HEK293 (cell line): ENCODE measurements around the gene ELOVL3.

Source experiments
- OVOL3 ChIP-seq: fragments of 450-650 bp; formaldehyde crosslinking; IDR thresholded peaks from 2 replicates; pipeline ENCODE4 v1.5.1; 2016; ENCODE audit warnings: missing biosample characterization, missing genetic modification characterization
- ZBTB8A ChIP-seq: fragments of 450-650 bp; formaldehyde crosslinking; IDR thresholded peaks from 2 replicates; pipeline ENCODE4 v1.5.1; 2016; ENCODE audit warnings: missing biosample characterization, missing genetic modification characterization
- ZFP37 ChIP-seq: fragments of 450-650 bp; formaldehyde crosslinking; IDR thresholded peaks from 2 replicates; pipeline ENCODE4 v1.5.1; 2016; ENCODE audit warnings: missing biosample characterization, missing genetic modification characterization
- ZFP41 ChIP-seq: fragments of 450-650 bp; formaldehyde crosslinking; IDR thresholded peaks from 2 replicates; pipeline ENCODE4 v1.5.1; 2016; ENCODE audit warnings: missing biosample characterization, missing genetic modification characterization, borderline replicate concordance
- ZFP69B ChIP-seq: fragments of 450-650 bp; formaldehyde crosslinking; IDR thresholded peaks from 2 replicates; pipeline ENCODE4 v1.5.1; 2016; ENCODE audit warnings: missing biosample characterization, missing genetic modification characterization
- ZNF155 ChIP-seq: fragments of 450-650 bp; formaldehyde crosslinking; IDR thresholded peaks from 2 replicates; pipeline ENCODE4 v1.5.1; 2016; ENCODE audit warnings: missing biosample characterization, missing genetic modification characterization
- ZNF174 ChIP-seq: fragments of 450-650 bp; formaldehyde crosslinking; IDR thresholded peaks from 2 replicates; pipeline ENCODE4 v1.5.0; 2017; ENCODE audit warnings: missing biosample characterization, mild to moderate bottlenecking, missing genetic modification characterization
- ZNF19 ChIP-seq: fragments of 450-650 bp; formaldehyde crosslinking; IDR thresholded peaks from 2 replicates; pipeline ENCODE4; 2016; ENCODE audit warnings: missing biosample characterization, missing genetic modification characterization, low read depth
- ZNF2 ChIP-seq: fragments of 450-650 bp; formaldehyde crosslinking; IDR thresholded peaks from 2 replicates; pipeline ENCODE4 v1.5.1; 2016; ENCODE audit warnings: missing biosample characterization, missing genetic modification characterization
- ZNF202 ChIP-seq: fragments of 450-650 bp; formaldehyde crosslinking; IDR thresholded peaks from 2 replicates; pipeline ENCODE4 v1.5.1; 2016; ENCODE audit warnings: missing biosample characterization, missing genetic modification characterization, borderline replicate concordance
- ZNF211 ChIP-seq: fragments of 450-650 bp; formaldehyde crosslinking; IDR thresholded peaks from 2 replicates; pipeline ENCODE4 v1.5.1; 2016; ENCODE audit warnings: low read depth, missing biosample characterization, missing genetic modification characterization
- ZNF221 ChIP-seq: fragments of 450-650 bp; formaldehyde crosslinking; IDR thresholded peaks from 2 replicates; pipeline ENCODE4 v1.5.1; 2017; ENCODE audit warnings: missing biosample characterization, missing genetic modification characterization, borderline replicate concordance
- ZNF354C ChIP-seq: fragments of 450-650 bp; formaldehyde crosslinking; IDR thresholded peaks from 2 replicates; pipeline ENCODE4 v1.5.1; 2016; ENCODE audit warnings: missing biosample characterization, missing genetic modification characterization, low read depth, borderline replicate concordance
- ZNF426 ChIP-seq: fragments of 450-650 bp; formaldehyde crosslinking; IDR thresholded peaks from 2 replicates; pipeline ENCODE4 v1.5.1; 2017; ENCODE audit warnings: missing biosample characterization, missing genetic modification characterization, mild to moderate bottlenecking, inconsistent platforms, moderate library complexity
- ZNF513 ChIP-seq: fragments of 450-650 bp; IDR thresholded peaks from 2 replicates; pipeline ENCODE4 v1.5.1; 2018; ENCODE audit warnings: missing biosample characterization, missing genetic modification characterization
- ZNF514 ChIP-seq: fragments of 450-650 bp; formaldehyde crosslinking; IDR thresholded peaks from 2 replicates; pipeline ENCODE4 v1.5.1; 2016; ENCODE audit warnings: missing biosample characterization, missing genetic modification characterization
- ZNF518A ChIP-seq: fragments of 450-650 bp; formaldehyde crosslinking; conservative IDR thresholded peaks from 2 replicates; pipeline ENCODE4 v1.5.1; 2016; ENCODE audit warnings: low read depth, missing biosample characterization, missing genetic modification characterization
- ZNF76 ChIP-seq: fragments of 450-650 bp; formaldehyde crosslinking; IDR thresholded peaks from 2 replicates; pipeline ENCODE4; 2016; ENCODE audit warnings: low read depth, missing biosample characterization, missing genetic modification characterization, borderline replicate concordance
- ZSCAN5A ChIP-seq: fragments of 450-650 bp; formaldehyde crosslinking; IDR thresholded peaks from 2 replicates; pipeline ENCODE4 v1.5.1; 2016; ENCODE audit warnings: missing biosample characterization, missing genetic modification characterization
- TF ChIP-seq, protein P1 (sequence below): fragments of 450-650 bp; formaldehyde crosslinking; conservative IDR thresholded peaks from 2 replicates; pipeline ENCODE4 v1.5.1; 2016; ENCODE audit warnings: low read depth, missing biosample characterization, missing genetic modification characterization
- TF ChIP-seq, protein P2 (sequence below): fragments of 450-650 bp; formaldehyde crosslinking; IDR thresholded peaks from 2 replicates; pipeline ENCODE4 v1.5.1; 2016; ENCODE audit warnings: missing biosample characterization, missing genetic modification characterization
- TF ChIP-seq, protein P3 (sequence below): fragments of 450-650 bp; formaldehyde crosslinking; IDR thresholded peaks from 2 replicates; pipeline ENCODE4 v1.5.1; 2016; ENCODE audit warnings: missing biosample characterization, missing genetic modification characterization, low read depth
- TF ChIP-seq, protein P4 (sequence below): fragments of 450-650 bp; formaldehyde crosslinking; IDR thresholded peaks from 2 replicates; pipeline ENCODE4 v1.5.1; 2016; ENCODE audit warnings: missing biosample characterization, missing genetic modification characterization

ELOVL3 gene

DNA sequence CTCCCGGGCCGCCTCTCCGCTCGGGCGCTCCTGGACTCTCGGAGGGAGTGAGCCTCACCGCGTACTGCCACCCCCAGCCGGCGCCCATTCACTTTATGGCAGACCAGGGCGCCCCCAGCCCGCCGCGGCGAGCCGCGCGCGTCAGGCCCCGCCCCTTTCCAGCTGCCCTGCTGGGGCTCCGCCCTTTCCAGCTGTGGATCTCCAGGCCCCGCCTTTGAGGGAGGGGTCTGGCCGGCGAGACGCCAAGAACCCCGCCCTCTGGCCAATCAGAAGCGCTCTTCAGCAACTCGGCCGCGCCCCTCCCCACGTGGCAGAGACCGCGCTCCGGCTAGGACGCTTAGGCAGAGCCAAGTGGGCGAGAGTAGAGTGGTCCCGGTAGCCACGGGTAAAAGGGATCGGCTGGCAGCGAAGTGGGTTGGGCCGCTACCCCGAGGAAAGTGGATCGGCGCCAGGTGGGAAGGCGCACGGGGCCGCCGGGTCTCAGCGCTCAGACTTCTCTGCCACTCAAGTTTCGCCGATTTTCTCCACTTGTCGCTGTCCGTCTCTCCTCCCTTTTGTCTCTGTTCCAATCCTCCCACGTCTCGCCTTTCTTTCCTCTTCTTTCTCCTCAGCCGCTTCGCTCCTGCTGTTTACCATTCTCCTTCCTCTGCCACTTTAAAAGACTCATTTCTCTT is 15.5 kb downstream of the ELOVL3 start, which contains the start of gene PITX3 (continued):
- TF ChIP-seq, protein P1, sequence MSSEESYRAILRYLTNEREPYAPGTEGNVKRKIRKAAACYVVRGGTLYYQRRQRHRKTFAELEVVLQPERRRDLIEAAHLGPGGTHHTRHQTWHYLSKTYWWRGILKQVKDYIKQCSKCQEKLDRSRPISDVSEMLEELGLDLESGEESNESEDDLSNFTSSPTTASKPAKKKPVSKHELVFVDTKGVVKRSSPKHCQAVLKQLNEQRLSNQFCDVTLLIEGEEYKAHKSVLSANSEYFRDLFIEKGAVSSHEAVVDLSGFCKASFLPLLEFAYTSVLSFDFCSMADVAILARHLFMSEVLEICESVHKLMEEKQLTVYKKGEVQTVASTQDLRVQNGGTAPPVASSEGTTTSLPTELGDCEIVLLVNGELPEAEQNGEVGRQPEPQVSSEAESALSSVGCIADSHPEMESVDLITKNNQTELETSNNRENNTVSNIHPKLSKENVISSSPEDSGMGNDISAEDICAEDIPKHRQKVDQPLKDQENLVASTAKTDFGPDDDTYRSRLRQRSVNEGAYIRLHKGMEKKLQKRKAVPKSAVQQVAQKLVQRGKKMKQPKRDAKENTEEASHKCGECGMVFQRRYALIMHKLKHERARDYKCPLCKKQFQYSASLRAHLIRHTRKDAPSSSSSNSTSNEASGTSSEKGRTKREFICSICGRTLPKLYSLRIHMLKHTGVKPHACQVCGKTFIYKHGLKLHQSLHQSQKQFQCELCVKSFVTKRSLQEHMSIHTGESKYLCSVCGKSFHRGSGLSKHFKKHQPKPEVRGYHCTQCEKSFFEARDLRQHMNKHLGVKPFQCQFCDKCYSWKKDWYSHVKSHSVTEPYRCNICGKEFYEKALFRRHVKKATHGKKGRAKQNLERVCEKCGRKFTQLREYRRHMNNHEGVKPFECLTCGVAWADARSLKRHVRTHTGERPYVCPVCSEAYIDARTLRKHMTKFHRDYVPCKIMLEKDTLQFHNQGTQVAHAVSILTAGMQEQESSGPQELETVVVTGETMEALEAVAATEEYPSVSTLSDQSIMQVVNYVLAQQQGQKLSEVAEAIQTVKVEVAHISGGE = no peak
- TF ChIP-seq, protein P2, sequence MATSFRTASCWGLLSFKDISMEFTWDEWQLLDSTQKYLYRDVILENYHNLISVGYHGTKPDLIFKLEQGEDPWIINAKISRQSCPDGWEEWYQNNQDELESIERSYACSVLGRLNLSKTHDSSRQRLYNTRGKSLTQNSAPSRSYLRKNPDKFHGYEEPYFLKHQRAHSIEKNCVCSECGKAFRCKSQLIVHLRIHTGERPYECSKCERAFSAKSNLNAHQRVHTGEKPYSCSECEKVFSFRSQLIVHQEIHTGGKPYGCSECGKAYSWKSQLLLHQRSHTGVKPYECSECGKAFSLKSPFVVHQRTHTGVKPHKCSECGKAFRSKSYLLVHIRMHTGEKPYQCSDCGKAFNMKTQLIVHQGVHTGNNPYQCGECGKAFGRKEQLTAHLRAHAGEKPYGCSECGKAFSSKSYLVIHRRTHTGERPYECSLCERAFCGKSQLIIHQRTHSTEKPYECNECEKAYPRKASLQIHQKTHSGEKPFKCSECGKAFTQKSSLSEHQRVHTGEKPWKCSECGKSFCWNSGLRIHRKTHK (tag by site-specific recombination) = no peak
- TF ChIP-seq ZNF211 (tag by site-specific recombination) (no peak), ZNF426 (tag by site-specific recombination) (no peak), ZNF518A (no peak), ZNF354C (no peak), ZFP69B (tag by site-specific recombination) (no peak), OVOL3 (no peak), ZNF76 (tag by site-specific recombination) (no peak), ZNF174 (tag by site-specific recombination) (no peak), ZBTB8A (tag by site-specific recombination) (peak; percentile 37; the same call in 1 of the 2 replicates), ZSCAN5A (tag by site-specific recombination) (no peak), ZNF202 (tag by site-specific recombination) (no peak), ZFP37 (tag by site-specific recombination) (no peak), ZFP41 (tag by site-specific recombination) (no peak), ZNF514 (no peak), ZNF221 (no peak), ZNF2 (tag by site-specific recombination) (no peak), ZNF513 (tag by site-specific recombination) (no peak), ZNF155 (no peak), ZNF19 (no peak)
- TF ChIP-seq, protein P3, sequence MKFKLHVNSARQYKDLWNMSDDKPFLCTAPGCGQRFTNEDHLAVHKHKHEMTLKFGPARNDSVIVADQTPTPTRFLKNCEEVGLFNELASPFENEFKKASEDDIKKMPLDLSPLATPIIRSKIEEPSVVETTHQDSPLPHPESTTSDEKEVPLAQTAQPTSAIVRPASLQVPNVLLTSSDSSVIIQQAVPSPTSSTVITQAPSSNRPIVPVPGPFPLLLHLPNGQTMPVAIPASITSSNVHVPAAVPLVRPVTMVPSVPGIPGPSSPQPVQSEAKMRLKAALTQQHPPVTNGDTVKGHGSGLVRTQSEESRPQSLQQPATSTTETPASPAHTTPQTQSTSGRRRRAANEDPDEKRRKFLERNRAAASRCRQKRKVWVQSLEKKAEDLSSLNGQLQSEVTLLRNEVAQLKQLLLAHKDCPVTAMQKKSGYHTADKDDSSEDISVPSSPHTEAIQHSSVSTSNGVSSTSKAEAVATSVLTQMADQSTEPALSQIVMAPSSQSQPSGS = no peak
- TF ChIP-seq, protein P4, sequence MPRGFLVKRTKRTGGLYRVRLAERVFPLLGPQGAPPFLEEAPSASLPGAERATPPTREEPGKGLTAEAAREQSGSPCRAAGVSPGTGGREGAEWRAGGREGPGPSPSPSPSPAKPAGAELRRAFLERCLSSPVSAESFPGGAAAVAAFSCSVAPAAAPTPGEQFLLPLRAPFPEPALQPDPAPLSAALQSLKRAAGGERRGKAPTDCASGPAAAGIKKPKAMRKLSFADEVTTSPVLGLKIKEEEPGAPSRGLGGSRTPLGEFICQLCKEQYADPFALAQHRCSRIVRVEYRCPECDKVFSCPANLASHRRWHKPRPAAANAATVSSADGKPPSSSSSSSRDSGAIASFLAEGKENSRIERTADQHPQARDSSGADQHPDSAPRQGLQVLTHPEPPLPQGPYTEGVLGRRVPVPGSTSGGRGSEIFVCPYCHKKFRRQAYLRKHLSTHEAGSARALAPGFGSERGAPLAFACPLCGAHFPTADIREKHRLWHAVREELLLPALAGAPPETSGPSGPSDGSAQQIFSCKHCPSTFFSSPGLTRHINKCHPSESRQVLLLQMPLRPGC (tag by site-specific recombination) = no peak
